AG09309 (cell line): ENCODE data around the gene CD244.

Experiments
- DNase-seq: peaks from one replicate; pipeline ENCODE4 v3.0.0-alpha.2; 2010; ENCODE audit warnings: low read depth
- H3K4me3 ChIP-seq: 2 replicates; pipeline ENCODE4 v1.5.1; 2011; ENCODE audit warnings: mild to moderate bottlenecking, low read depth, low read length, moderate library complexity; ENCODE audit not compliant: control insufficient read depth
- TF ChIP-seq, protein P1 (sequence below): IDR thresholded peaks from 2 replicates; pipeline ENCODE4 v1.5.1; 2011; ENCODE audit warnings: mild to moderate bottlenecking, low read depth, low read length, inconsistent platforms; ENCODE audit not compliant: insufficient read depth, control insufficient read depth; ENCODE audit errors: missing control alignments

Gene CD244

DNA sequence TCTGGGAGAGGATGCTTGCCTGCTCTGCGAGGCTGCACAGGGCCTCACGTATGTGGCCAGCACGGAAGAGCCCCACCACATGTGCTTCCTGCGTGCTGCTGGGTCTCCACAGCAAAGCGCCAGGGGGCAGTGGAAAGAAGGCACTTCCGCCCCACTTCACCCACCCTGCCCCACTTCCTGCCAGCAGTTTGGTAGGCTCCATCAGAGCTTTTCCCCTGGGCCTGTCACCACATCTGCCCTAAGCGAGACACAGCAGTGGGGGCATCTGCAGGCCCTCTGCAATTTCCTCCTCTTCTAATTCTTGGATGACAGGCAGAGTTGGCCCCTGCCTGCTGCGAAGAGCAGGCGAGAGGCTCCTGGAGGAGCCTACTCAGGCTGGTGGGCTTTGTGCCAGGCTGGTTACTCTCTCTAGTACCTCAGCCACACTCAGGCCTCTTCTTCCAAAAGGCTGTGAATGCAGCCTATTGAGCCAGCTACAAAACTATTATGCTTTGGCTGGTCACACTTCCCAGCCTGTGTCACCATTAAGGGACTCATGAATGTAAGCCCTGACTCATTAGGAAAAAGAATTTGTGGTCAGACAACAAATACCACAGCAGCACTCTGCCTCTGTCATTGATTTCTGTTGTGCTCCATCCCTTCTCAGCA, 25.0 kb downstream of the CD244 start:
- DNase-seq, result no peak
- TF ChIP-seq, protein P1, sequence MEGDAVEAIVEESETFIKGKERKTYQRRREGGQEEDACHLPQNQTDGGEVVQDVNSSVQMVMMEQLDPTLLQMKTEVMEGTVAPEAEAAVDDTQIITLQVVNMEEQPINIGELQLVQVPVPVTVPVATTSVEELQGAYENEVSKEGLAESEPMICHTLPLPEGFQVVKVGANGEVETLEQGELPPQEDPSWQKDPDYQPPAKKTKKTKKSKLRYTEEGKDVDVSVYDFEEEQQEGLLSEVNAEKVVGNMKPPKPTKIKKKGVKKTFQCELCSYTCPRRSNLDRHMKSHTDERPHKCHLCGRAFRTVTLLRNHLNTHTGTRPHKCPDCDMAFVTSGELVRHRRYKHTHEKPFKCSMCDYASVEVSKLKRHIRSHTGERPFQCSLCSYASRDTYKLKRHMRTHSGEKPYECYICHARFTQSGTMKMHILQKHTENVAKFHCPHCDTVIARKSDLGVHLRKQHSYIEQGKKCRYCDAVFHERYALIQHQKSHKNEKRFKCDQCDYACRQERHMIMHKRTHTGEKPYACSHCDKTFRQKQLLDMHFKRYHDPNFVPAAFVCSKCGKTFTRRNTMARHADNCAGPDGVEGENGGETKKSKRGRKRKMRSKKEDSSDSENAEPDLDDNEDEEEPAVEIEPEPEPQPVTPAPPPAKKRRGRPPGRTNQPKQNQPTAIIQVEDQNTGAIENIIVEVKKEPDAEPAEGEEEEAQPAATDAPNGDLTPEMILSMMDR, result no peak
- H3K4me3 ChIP-seq, result no peak overlapping the region

DNA sequence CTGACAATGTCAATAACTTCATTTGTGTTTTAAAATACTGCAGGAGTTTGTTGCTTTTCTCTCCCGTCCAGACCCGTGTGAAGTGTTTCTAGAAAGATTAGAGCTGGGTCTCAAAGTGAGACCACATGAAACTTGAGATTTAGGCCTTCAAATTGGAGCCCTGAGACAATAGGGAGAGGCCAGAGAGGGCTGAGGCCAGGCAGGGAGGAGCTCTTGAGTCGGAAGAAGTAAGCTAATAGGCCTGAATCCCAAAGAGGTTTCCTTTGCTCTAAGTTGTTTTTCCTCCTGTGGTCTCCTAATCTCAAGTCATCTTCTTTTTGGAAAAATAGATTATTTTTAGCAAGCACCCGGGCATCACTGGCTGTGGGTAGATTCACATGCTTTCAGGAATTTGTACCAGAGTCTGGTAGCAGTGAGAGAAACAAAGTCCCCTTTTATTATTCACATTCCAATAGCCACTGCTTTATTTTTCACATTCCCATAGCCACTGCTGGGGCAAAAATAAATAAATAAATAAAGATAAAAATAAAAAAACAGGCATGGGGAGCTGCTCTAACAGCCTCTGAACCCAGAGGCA, 25.6 kb downstream of the CD244 start:
- no peak for DNase-seq
- no peak overlapping the region for H3K4me3 ChIP-seq
- TF ChIP-seq, protein P1, result no peak

DNA sequence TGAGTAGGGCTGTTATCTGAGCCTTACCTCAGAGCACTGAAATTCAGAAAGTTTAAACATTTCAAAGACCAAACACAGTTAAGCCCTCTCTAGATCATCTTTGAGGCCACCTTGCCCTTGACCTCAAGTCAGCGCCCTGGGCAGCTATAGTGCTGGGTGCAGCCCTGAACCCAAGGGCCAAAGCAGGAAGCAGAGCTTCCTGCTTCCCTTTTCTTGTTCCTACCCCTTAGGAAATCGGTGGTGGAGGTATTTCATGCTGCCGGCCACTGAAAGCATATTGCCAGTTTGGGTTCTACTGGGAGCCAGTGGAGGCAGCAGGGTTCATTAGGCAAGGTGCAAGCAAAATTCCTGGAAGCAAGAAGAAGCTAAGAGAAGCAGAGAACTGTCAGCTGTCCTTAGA, 26.1 kb downstream of the CD244 start:
- TF ChIP-seq, protein P1, result no peak
- no peak overlapping the region for H3K4me3 ChIP-seq
- DNase-seq, result no peak

DNA sequence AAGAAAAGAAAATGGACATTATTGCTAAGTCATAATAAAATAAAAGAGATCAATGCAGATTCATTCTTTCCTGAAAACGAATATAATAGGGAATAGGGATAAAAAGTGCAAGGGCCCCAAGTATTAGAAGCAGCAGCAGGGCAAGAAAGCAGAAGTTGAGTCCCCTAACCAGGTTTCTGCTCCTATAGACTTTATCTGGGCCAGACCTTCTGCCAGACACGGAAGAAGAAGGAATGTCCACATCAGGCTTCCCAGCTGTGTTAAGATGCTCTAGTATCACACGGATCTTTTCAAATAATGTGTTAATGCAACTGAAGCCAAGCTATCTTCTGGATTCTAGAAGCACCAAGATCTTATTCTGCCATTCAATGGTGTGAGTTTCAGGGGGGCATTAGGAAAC, 26.9 kb downstream of the CD244 start:
- no peak for DNase-seq

DNA sequence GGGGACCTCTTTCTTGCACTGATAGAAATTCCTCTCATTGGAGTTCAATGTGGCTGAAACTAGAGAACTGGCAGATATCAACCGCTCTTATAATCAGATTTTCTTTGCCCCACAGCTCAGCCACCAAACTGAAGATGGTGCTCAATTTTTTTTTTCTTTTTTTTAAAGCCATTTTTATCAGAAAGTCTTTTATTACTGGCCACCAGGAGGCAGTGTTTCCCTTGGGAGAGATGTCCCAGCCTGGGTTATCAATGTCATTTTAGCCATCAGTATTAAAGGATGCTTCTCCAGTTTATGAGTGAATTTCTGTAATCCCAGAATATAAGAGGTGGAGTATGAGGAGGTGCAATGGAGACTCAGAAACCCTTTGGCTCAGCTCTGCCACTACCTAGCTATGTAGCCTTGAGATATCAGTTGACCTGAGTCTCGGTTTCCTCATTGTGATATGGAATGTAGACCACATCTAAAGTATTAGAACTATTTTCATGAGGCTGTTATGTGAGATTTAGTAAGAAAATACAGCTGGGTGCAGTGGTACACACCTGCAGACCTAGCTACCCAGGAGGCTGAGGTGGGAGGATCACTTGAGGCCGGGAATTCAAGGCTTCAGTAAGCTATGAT, 27.6 kb downstream of the CD244 start:
- TF ChIP-seq, protein P1, result peak; percentile 65
- DNase-seq, result no peak
- H3K4me3 ChIP-seq, result no peak overlapping the region

More for the DNA sequence above, 26.9 kb downstream of the CD244 start:
- TF ChIP-seq, protein P1, result no peak
- no peak overlapping the region for H3K4me3 ChIP-seq

DNA sequence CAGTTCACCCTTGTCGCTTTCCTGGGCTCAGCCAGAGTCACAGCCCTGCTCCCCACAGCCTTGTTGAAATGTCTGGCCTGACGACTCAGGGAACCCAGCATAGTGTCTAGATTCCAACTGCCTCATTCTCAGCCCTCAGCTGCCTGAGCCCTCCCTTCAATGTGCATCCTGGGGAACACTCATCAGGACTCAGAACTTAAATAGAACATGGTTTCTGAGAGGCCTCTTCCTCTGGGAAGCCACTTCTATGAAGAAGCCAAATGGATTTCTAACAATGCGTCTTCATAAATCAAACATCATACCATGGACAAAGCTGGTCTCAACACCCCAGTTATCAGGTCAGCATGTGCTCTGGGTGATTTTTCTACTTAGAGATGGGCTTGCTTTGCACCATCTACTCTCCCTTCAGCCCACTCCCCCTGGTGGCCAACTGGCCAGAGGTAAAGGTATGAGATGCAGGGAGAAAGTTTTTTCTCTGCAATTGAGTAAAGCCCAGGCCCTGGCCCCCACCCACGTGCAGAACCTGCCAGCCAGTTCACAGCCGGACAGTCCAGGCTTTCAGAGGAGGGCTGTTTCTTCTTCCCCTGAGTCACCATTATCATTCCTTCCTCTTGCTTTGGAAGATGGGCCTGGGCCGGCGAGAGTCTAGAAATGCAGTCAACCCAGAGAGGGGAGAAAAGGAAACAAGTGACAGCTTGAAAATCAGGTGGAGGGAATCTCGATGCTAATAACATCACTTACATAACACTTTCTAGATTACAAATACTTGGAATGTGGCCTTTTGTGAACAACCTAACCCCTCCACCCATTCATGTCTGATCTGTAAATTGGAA, 32.1 kb downstream of the CD244 start:
- DNase-seq, result no peak
- no peak overlapping the region for H3K4me3 ChIP-seq
- TF ChIP-seq, protein P1, result peak; percentile 54
